Measurements from ENCODE around the gene FMNL2. TPM values are rescaled to one million over a fixed set of nuclear protein-coding genes. Genes with fewer than 3 reads are reported as not detected.

The FMNL2 gene
- total and polyA plus RNA-seq, 2 experiments from 2014 or later = 5.1 to 11.7 TPM

DNA sequence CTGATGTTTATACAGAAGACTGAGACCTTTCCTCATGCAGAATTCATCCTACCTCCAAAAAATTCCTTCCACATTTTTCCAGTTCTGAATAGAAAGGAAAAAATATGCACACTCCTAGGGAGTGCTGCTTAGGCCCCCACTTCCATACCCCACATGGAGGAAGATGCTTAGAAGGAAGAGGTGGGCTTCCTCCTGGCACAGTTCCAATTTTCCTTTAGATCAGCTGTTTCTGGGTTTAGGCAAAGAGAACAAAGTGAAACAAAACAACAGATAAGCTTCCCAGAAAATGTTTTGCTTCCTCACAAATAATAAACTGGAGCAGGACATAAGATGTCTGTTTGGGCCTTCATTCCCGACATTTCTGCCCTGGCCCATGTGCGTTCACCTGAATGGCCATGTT lies 209.7 kb downstream of the FMNL2 start:
- no peak for DNase-seq (ENCODE audit: low read depth in 1 of 2, low spot score in 1 of 2)
- Histone ChIP-seq H3K27ac (no peak overlapping the region), H3K4me1 (ENCODE audit: low read depth) (no peaks in the 10 kb centered on the region), H3K27me3 (no peaks in the 10 kb centered on the region), H3K4me3 (no peak overlapping the region), H3K36me3 (no peaks in the 10 kb centered on the region), H3K9me3 (ENCODE audit: low read depth) (no peaks in the 10 kb centered on the region)
- TF ChIP-seq, protein P1, sequence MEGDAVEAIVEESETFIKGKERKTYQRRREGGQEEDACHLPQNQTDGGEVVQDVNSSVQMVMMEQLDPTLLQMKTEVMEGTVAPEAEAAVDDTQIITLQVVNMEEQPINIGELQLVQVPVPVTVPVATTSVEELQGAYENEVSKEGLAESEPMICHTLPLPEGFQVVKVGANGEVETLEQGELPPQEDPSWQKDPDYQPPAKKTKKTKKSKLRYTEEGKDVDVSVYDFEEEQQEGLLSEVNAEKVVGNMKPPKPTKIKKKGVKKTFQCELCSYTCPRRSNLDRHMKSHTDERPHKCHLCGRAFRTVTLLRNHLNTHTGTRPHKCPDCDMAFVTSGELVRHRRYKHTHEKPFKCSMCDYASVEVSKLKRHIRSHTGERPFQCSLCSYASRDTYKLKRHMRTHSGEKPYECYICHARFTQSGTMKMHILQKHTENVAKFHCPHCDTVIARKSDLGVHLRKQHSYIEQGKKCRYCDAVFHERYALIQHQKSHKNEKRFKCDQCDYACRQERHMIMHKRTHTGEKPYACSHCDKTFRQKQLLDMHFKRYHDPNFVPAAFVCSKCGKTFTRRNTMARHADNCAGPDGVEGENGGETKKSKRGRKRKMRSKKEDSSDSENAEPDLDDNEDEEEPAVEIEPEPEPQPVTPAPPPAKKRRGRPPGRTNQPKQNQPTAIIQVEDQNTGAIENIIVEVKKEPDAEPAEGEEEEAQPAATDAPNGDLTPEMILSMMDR (IDR thresholded peaks at IDR 0.05; ENCODE audit: low read depth, low read length) = no peak

DNA sequence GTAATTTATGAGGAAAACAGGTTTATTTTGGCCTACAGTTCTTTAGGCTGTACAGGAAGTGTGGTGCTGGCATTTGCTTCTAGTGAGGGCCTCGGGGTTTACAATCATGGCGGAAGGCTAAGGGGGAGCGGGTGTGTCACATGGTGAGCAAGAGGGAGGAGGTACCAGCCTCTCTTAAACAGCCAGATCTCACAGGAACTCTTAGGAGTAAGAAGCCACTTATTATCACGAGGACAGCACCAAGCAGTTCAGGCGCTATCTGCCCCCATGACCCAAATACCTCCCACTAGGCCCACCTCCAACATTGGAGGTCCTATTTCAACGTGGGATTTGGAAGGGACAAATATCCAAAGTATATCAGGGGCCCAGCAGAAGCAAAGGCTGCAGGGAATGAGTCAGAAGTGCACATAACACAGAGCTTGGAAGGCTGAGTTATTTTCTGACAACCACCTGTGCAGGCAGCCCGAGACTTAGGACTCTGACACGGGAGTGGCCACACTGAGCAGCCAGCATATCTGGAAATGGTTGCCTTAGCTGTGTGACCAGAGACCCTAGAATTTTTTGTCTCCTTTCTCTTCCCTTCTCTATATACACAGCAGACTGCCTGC lies 211.4 kb downstream of the FMNL2 start:
- Histone ChIP-seq H3K27me3 (no peaks in the 10 kb centered on the region), H3K4me3 (no peak overlapping the region), H3K36me3 (no peaks in the 10 kb centered on the region), H3K9me3 (ENCODE audit: low read depth) (no peaks in the 10 kb centered on the region), H3K4me1 (ENCODE audit: low read depth) (no peaks in the 10 kb centered on the region), H3K27ac (no peak overlapping the region)
- TF ChIP-seq, protein P1 (IDR thresholded peaks at IDR 0.05; ENCODE audit: low read depth, low read length) = no peak
- DNase-seq (ENCODE audit: low read depth in 1 of 2, low spot score in 1 of 2) = no peak

DNA sequence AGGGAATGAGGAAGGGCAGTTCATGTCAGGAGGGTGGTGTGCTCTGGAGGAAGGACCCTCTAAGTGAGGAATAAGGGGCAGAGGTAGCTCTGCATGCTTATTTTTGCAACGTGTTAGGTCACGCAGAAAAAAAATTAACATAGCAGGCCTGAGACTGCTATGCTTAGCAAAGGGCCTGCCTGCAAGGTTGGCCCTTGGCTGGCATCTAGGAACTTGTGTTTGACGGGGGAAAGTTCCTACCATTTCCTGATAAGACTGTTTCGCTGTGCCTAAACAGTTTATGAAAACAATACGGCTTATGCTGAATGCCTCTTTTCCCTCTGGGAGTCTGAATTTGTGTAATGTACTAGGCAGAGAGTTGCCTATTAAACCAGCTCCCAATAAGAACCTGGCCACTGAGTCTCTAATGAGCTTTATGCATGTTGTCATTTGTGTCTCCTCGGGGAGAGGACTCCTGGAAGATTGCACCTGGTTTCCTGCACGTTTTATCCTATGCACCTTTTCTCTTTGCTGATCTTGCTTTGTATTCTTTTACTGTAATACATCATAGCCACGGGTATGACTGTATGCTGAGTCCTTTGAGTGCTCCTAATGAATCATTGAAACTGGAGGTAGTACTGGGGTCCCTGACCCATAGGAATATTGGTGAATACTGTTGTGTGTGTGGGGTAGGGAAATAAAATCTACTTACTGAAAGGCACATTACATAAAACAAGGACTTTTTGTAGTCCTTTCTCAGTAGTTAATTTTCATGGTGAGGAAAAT lies 213.3 kb downstream of the FMNL2 start:
- Histone ChIP-seq H3K4me1 (ENCODE audit: low read depth) (no peaks in the 10 kb centered on the region), H3K27ac (no peak overlapping the region), H3K27me3 (no peaks in the 10 kb centered on the region), H3K36me3 (no peaks in the 10 kb centered on the region), H3K4me3 (no peak overlapping the region), H3K9me3 (ENCODE audit: low read depth) (no peaks in the 10 kb centered on the region)
- DNase-seq (ENCODE audit: low read depth in 1 of 2, low spot score in 1 of 2) = no peak
- TF ChIP-seq, protein P1 (IDR thresholded peaks at IDR 0.05; ENCODE audit: low read depth, low read length) = no peak

DNA sequence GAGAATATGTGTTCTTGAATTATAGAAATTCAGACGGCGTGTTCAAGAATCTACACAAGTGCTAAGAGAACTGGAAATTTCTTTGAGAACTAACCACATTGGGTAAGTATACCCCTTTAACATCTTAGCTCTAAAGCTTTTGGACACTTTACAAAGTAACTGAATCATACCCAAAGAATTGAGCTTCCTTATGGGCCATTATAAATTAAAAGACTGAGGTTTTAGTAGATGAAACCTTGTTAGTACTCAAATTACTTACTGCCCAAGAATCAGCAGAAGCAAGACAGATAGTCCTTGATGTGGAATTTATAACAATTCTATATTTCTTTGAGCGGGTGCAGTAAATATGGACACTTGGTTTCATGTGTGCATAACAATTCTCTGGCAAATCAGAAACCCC lies 214.0 kb downstream of the FMNL2 start:
- Histone ChIP-seq H3K9me3 (ENCODE audit: low read depth) (no peaks in the 10 kb centered on the region), H3K27ac (no peak overlapping the region), H3K4me1 (ENCODE audit: low read depth) (no peaks in the 10 kb centered on the region), H3K27me3 (no peaks in the 10 kb centered on the region), H3K4me3 (no peak overlapping the region), H3K36me3 (no peaks in the 10 kb centered on the region)
- TF ChIP-seq, protein P1 (IDR thresholded peaks at IDR 0.05; ENCODE audit: low read depth, low read length) = no peak
- DNase-seq (ENCODE audit: low read depth in 1 of 2, low spot score in 1 of 2) = no peak

DNA sequence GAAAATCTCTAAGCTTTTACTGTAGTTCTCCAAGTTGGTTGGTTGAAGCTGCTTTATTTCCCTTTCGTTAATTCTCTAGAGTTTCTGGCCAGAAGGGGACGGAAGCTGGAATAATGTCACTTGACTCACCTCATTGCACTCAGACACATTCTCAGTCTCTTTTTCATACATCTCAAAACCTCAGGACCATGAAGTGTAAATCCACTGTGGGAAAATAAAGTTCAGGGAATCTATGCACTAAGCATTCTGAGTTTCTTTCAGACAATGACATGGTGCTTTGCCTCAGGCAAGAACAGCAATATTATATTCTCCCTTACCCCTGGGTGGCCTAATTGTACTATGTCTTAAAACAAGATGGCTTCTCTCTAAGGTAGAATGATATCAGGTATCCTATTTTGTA lies 214.4 kb downstream of the FMNL2 start:
- H3K9me3 ChIP-seq (ENCODE audit: low read depth) = no peaks in the 10 kb centered on the region
- H3K27me3 ChIP-seq = no peaks in the 10 kb centered on the region
- H3K27ac ChIP-seq = no peak overlapping the region
- TF ChIP-seq, protein P1 (IDR thresholded peaks at IDR 0.05; ENCODE audit: low read depth, low read length) = no peak
- no peaks in the 10 kb centered on the region for H3K4me1 ChIP-seq (ENCODE audit: low read depth)
- DNase-seq (ENCODE audit: low read depth in 1 of 2, low spot score in 1 of 2) = no peak
- H3K36me3 ChIP-seq = no peaks in the 10 kb centered on the region
- no peak overlapping the region for H3K4me3 ChIP-seq

Measured in cardiac muscle cell (in vitro differentiated cells and primary cell).